ENCODE results near the gene TRIO.

TRIO gene

DNA sequence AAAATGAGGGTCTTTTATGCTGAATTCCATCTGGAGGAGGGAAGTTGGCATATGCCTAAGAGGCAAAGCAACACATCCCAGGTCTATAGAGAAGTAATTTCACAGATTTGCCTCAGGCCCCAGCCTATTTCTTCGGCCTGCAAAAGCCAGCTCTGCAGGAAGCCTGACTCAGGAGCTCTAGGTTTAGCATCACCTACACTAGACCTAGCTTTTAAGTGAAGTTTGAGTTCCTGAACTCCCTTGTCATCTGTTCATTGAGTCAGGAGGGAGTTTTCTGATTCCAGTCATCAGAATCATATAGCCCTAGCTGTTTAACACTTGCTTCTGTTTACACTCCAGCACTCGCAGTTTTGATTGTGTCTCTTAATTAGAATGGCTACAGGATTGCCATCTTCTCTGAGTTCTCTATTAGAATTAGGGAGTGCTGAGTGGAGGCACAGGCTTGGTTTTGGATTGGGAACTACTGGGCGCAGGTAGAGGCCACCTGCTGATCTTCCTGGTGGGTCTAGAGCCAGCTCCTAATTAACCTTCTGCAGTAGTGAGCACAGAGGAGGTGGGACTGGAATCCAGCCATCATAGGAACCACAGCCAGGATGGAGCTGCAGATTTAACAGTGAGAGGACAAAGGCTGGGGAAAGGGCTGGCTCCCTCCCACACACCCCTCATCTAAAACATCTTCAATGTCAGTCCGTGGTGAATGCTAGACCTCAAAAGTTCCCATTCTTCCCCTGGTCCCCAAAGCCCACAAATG lies 179.5 kb downstream of the TRIO start:
- H3K36me3 ChIP-seq (ENCODE audit: insufficient read depth, low read length): no peaks in the 10 kb centered on the region
- H3K4me1 ChIP-seq (ENCODE audit: insufficient read depth, low read length): no peaks in the 10 kb centered on the region
- H3K9me3 ChIP-seq (ENCODE audit: insufficient read depth, low read length, severe bottlenecking): no peaks in the 10 kb centered on the region
- H4K20me1 ChIP-seq (ENCODE audit: insufficient read depth, low read length): no peaks in the 10 kb centered on the region
- no peak overlapping the region for H2AFZ ChIP-seq (ENCODE audit: low read depth, low read length)
- H3K79me2 ChIP-seq (ENCODE audit: insufficient read depth, low read length): no peaks in the 10 kb centered on the region
- no peaks in the 10 kb centered on the region for H3K27me3 ChIP-seq (ENCODE audit: insufficient read depth, low read length, poor library complexity)
- TF ChIP-seq EZH2 (IDR thresholded peaks at IDR 0.05; ENCODE audit: borderline replicate concordance, low read depth, low read length, severe bottlenecking): no peak
- no peak for TF ChIP-seq CTCF (IDR thresholded peaks at IDR 0.05; ENCODE audit: borderline replicate concordance, extremely low read depth, low read length, poor library complexity, severe bottlenecking)
- no peak overlapping the region for H3K4me3 ChIP-seq (ENCODE audit: low read depth in 1 of 2, low read length in 2 of 2)
- no peak overlapping the region for H3K4me2 ChIP-seq (ENCODE audit: insufficient read depth, low read length)
- DNase-seq (no peak), ATAC-seq (ENCODE audit: insufficient read depth, low read depth) (no peak)
- H3K9ac ChIP-seq (ENCODE audit: low read depth, low read length): no peak overlapping the region
- H3K27ac ChIP-seq (ENCODE audit: low read length): no peak overlapping the region

DNA sequence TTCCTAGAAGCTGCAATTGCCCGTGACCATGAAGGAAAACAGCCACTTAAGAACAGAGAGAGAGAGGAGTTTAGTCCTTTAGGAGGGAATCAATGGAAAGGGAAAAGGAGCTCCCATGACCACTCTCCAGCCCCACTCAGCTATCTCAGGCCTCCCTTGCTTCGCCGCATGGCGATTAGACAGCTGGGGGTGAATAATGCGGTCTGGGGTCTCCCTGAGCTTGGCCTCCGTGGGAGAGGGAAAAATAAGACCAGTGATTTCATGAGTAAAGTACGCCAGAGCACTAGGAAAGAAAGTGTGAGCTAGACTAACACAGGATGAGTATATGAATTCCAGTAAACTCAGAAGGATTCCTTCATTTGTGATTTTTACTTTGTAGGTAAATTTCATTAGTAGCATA lies 180.3 kb downstream of the TRIO start:
- no peak overlapping the region for H3K4me3 ChIP-seq (ENCODE audit: low read depth in 1 of 2, low read length in 2 of 2)
- H4K20me1 ChIP-seq (ENCODE audit: insufficient read depth, low read length): no peaks in the 10 kb centered on the region
- TF ChIP-seq EZH2 (IDR thresholded peaks at IDR 0.05; ENCODE audit: borderline replicate concordance, low read depth, low read length, severe bottlenecking) (no peak), CTCF (IDR thresholded peaks at IDR 0.05; ENCODE audit: borderline replicate concordance, extremely low read depth, low read length, poor library complexity, severe bottlenecking) (no peak)
- H3K4me2 ChIP-seq (ENCODE audit: insufficient read depth, low read length): no peak overlapping the region
- no peaks in the 10 kb centered on the region for H3K9me3 ChIP-seq (ENCODE audit: insufficient read depth, low read length, severe bottlenecking)
- no peaks in the 10 kb centered on the region for H3K79me2 ChIP-seq (ENCODE audit: insufficient read depth, low read length)
- H3K27ac ChIP-seq (ENCODE audit: low read length): no peak overlapping the region
- no peak overlapping the region for H3K9ac ChIP-seq (ENCODE audit: low read depth, low read length)
- ATAC-seq (ENCODE audit: insufficient read depth, low read depth): no peak
- H3K4me1 ChIP-seq (ENCODE audit: insufficient read depth, low read length): no peaks in the 10 kb centered on the region
- no peak for DNase-seq
- no peak overlapping the region for H2AFZ ChIP-seq (ENCODE audit: low read depth, low read length)
- H3K36me3 ChIP-seq (ENCODE audit: insufficient read depth, low read length): no peaks in the 10 kb centered on the region
- no peaks in the 10 kb centered on the region for H3K27me3 ChIP-seq (ENCODE audit: insufficient read depth, low read length, poor library complexity)

DNA sequence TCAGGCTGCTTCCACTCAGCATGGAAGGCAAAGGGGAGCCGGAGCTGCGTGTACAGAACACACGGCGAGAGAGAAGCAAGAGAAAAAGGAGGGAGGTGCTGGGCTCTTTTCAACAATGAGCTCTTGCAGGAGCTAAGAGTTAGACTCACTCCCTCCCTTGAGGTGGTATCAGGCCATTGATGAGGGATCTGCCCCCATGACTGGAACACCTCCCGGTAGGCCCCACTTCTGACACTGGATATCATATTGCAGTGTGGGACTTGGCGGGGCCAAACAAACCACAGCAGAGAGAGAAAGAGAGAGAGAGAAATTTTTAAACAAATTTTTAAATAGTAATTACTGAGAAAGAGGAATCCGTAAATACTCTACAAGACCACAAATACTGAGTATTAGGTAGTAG lies 182.2 kb downstream of the TRIO start:
- H3K4me2 ChIP-seq (ENCODE audit: insufficient read depth, low read length): no peak overlapping the region
- H3K9ac ChIP-seq (ENCODE audit: low read depth, low read length): no peak overlapping the region
- H4K20me1 ChIP-seq (ENCODE audit: insufficient read depth, low read length): no peaks in the 10 kb centered on the region
- ATAC-seq (ENCODE audit: insufficient read depth, low read depth) (no peak), DNase-seq (no peak)
- H3K4me3 ChIP-seq (ENCODE audit: low read depth in 1 of 2, low read length in 2 of 2): no peak overlapping the region
- H3K27ac ChIP-seq (ENCODE audit: low read length): no peak overlapping the region
- H3K9me3 ChIP-seq (ENCODE audit: insufficient read depth, low read length, severe bottlenecking): no peaks in the 10 kb centered on the region
- H3K36me3 ChIP-seq (ENCODE audit: insufficient read depth, low read length): no peaks in the 10 kb centered on the region
- H2AFZ ChIP-seq (ENCODE audit: low read depth, low read length): no peak overlapping the region
- H3K4me1 ChIP-seq (ENCODE audit: insufficient read depth, low read length): no peaks in the 10 kb centered on the region
- TF ChIP-seq EZH2 (IDR thresholded peaks at IDR 0.05; ENCODE audit: borderline replicate concordance, low read depth, low read length, severe bottlenecking) (no peak), CTCF (IDR thresholded peaks at IDR 0.05; ENCODE audit: borderline replicate concordance, extremely low read depth, low read length, poor library complexity, severe bottlenecking) (no peak)
- H3K27me3 ChIP-seq (ENCODE audit: insufficient read depth, low read length, poor library complexity): no peaks in the 10 kb centered on the region
- no peaks in the 10 kb centered on the region for H3K79me2 ChIP-seq (ENCODE audit: insufficient read depth, low read length)
